Measurements from ENCODE around the gene ANKFN1.

ANKFN1 gene

DNA sequence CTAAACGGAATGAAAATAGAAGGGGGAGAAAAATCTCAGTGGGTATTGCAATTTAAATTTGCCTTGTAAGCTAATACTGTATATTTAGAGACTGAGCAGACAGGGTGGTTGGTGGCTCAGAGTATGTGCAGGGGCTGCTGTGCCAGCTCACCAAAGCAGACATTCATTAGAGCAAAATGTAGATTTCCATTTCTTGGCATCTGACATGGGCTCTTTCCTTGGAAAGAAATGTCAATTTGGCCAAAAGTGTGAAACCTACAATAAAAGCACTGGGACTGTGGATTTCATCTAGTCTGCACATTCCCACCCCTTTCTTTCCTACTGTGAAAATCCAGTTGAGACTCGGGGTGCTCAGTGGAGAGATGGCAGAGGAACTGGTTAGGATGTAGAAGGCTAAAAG is 295.1 kb downstream of the ANKFN1 start:
- DNase-seq: no peak

DNA sequence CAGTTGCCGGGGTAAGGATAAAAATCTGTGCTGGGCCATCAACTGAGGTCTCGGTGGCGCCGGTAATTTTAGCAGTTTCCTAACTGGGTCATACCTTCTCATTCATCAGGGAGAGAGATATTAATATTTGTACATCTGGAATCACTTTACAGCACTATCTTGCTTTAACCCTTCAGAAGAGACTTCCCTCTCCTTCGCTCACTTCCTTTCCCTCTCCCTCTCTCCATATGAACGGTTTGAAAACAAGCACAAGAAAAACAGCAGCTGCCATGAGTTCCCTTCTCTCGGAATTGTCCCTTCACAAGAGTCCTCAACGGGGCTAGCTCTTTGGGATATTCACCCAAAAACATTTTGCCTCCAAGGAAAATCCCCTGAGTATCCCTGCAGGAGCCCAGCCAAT is 295.9 kb downstream of the ANKFN1 start:
- DNase-seq: no peak

DNA sequence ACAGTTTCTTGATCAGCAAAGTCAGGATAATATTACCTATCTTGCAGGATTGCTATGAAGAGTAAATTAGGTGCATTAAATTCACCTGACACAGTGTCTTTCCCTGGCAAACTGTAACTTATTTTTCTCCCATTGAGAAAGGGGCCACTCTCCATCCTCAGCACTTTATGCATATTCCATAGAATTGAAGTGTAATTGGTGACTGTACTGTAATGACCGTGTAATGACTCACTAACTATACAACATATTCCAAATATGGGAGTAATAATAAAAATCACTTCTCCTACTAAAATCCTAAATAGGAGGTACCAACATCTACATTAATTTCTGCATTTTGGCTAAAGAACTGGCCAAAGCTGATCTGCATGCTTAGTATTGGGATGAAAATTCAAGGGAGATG is 298.4 kb downstream of the ANKFN1 start:
- DNase-seq: no peak

DNA sequence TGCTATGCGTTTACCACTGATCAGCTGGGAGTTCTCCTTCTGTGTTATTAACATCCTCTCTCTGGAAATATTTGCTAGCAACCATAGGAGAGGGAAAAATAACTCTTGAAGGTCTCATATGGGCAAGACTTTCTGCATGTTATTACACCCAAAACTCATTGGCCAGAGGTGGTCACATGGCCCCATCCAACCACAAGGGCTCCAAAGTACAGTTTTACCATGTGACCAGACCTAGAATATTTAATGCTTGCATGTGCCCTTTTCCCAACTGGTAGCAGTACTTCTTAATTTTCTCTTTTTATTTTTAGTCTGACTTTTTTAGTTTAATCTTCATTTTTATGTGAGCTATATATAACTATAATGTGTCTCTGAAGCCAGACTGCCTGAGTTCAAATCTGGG is 299.2 kb downstream of the ANKFN1 start:
- no peak for DNase-seq

DNA sequence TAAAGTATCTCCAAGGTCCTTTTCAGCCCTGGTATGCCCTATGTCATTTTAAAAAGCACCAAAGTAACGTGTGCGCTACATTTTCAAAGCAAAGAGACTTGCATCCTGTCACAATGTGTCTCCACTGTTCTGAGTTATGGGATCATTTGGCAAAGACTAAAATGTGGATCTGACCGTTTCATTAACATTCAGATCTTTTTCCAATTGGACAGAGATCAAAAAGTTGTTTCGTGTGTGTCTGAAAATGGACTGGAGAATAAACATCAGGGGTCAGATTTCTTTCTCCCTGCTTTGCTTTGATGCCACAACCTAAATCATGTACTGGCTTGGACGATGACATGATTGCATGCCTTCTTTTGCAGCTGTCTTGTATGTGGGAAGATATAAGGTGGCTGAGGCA is 304.2 kb downstream of the ANKFN1 start:
- no peak for DNase-seq

DNA sequence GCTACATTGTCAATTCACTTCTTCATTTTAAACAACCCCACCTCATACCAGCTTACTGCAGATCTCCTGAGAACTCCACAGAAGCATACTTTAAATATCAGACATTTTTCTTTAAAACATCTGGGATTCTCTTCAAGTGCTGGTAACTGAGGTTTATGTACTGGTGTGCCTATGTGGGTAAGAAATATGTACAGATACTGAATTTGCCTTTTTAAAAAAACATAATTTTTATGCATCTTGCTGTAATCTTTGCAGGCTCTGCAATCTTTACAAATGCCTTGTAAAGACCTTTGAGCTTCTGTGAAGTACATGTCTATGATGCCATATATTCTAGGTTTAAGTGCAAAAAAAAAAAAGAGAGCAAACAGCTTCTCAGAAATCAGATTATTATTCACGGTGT is 312.6 kb downstream of the ANKFN1 start:
- DNase-seq: no peak

DNA sequence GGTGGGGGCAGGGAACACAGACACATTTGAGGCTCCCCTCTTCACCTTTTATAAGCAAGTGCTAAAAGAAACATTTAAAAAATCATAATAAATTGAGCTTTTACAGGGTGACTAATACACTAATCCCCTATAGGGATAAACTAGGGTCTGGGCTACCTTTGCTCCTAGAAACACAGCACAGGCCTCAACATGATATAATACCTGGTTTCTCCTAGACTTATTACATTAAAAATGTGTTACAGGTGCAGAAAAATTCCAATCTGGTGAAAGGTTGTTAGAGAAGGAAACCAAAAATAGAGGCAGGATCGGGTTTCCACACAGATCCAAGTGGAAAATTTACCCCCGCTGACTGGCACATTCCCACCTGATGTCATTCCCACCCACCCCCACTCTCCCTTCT is 315.6 kb downstream of the ANKFN1 start:
- no peak for DNase-seq

DNA sequence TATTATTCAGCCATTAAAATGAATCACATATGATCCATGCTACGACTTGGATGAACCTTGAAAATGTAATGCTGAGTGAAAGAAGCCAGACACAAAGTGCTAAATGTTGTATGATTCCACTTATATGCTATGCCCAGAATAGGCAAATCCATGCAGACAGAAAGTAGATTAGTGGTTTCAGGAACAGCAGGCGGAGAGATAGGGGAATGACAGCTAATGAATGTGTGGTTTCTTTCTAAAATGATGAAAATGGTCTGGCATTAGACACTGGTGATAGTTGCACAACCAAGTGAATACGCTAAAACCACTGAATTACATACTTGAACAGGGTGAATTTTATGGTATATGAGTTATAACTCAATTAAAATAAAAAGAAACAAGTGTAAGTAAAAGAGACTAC is 318.4 kb downstream of the ANKFN1 start:
- DNase-seq: no peak

DNA sequence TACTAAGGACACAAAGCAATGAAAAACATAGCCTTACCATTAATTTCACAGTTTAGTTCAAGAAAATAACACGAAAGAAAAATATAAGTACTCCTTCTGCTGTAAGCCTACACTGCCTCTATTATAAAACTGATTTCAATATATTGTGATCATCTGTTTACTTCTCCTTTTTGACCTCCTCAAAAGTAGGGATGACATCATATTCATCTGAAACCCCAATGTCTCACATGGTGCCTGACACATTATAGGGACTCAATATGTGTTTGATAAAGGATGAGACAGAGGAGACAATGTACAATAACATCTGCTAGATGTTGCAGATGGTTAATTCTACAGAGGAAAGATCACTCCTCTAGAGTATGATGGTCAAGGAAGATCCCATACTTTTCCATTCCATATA is 321.8 kb downstream of the ANKFN1 start:
- no peak for DNase-seq

DNA sequence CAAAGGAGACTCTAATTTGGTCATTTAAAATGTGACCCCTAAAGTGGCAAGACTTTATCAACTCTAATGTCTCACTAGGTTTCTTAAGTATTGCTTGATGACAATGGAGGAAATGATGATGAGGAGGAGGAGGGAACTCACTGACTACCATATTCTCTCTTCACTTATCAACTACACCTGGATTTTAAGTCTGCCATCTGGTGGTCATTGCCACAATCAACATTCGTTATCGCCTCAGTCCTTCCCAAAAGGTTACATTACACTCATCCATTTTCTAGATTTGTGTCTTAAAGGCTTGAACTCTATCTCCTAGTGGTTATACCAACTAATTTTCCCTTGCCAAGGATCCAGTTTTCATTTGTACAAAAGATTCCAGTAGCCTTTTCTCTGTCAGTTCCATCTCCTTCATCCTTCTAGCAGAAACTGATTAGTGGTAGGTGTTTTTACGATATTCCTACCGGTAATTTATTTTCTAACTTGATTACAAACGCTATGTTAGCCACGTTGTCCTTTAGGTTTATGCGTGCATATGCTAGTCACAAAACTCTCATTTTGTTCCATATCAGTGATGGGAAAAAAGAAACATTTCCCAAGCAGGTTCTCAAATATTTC is 325.7 kb downstream of the ANKFN1 start:
- DNase-seq: no peak

DNA sequence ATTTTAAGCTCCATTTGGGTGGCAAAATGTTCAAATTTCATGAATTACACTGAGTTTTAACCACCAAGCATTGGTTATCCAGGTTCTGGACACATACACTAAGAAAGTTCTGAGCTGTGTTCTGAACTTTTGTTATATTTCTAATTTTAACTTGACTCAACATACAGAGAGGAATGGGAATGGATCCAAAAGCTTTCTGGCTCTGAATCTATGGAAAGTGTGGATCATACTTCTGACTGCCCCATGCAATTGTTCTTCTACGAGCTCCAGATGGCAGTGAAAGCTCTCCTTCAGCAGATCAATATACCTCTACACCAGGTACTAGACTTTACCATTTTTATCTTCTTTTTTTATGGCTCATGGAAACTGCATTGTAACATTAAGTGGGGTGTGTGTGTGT is 327.2 kb downstream of the ANKFN1 start:
- no peak for DNase-seq

DNA sequence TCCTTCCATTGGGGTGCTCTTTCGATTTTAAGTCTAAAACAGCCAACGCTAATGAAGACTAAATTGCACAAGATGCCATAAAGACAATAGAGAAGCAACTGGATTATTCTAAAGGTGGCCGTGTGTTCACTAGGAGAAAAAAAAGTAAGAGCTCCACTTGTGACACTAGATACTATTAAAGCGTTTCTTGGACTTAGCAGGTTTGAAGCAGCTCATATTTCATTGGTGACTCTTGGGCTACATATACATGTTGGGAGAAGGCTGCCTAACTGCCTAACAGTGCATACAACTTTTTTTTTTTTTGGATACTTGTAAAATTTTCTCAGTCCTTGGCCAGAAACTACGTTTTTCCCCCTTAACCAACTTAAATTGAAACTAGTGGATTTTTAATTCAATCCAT is 328.4 kb downstream of the ANKFN1 start:
- DNase-seq: no peak

DNA sequence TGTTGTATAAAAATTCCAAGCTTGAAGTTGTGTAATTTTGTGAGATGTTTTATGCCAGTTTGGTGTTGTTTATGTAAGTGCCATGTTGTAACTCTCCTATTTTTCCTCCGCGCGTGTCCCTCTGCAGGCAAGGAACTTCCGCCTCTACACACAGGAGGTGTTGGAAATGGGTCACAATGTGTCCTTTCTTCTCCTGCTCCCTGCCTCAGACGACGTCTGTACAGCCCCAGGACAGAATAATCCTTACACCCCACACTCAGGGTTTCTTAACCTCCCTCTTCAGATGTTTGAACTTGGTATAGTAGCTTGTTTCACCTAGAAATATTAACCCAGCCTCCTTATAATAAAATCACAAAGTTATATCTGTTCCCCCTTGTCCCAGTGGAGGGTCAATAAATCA is 329.0 kb downstream of the ANKFN1 start:
- no peak for DNase-seq

DNA sequence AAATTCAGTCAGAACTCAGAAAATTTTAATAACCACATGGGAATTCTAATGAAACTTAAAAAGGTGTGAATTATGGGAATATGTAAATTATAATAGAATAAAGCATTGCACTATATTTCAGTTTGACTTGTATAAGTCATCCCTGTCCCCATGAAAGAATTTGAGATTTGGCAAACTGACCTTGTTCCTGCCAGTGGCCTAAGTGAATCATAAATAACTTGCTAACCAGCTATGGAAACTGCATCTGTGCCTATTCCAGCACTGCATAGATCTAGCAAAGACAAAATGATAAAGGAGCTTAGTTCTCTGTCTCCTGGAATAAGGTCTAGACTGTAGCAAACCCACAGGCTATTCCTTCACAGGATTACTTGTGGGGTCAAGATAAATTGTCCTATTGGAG is 333.5 kb downstream of the ANKFN1 start:
- no peak for DNase-seq

DNA sequence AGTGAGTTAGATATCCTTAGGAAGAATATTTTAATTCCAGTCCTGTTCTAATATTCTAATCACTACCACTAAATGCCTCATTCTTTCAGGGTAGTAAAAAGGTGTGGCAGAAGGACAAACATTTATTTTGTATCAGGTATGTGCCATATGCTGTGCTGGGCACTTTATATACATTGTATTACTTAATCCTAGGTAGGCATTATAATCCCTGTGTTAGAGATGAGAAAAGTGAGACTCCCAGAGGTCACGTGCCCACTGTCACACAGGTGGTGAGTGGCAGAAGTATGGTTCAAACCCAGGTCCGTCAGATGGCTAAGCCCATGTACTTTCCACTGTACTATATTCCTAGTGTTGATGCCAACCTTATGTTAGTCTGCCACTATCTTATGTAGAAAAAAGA is 335.5 kb downstream of the ANKFN1 start:
- DNase-seq: no peak

DNA sequence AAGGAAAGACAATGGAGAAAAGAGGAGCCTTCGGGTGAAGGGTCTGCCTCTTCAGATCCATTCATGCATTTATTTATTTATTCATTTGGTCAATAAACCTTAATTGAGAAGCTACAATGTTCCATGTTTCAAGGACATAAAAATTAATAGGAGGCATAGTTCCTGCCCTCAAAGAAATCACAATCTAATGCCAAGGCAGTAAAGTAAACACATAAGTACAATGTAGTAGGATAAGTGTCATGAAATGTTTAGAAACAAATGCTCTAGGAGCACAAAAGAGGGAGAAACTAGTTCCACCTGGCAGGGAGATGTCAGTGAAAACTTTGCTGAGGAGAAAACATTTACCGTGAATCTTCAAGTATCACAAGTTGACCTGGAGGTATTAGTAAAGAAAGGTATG is 336.7 kb downstream of the ANKFN1 start:
- DNase-seq: no peak

DNA sequence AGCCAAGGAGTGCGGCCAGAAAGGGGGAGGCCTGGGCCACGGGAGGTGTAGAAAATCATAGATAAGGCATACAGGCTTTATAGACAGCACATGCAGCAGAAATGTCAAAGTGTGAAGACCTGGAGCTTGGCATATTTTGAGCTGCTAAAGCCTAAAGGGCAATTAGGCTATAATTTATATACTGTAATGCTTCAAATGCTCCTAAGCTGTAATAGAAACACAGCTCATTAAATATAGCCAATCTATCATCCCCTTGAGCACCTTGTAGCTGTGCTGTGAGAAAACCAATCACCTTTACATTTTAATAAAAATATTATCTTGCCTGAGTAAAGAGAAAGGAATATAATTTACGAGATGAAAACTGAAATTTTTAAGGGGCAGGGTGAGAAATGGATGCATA is 342.3 kb downstream of the ANKFN1 start:
- no peak for DNase-seq

DNA sequence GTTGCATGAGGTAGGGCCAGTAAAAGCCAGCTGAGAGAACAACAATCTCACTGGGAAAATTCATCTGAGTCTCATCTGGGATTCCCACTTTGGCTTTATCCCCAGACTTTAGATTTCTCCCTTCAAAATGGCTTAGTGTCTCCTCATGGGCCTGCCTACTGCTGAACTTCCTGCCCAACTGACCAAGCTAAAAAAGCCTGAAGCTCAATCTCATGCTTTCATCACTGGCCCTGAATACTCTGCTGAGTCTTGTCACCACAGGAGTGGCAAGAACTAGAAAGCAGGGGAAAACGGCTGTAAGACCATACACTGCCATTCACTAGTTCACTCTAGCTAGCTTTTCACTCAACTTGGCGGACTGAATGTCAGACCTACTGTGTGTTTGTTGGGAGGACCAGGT is 343.9 kb downstream of the ANKFN1 start:
- no peak for DNase-seq

DNA sequence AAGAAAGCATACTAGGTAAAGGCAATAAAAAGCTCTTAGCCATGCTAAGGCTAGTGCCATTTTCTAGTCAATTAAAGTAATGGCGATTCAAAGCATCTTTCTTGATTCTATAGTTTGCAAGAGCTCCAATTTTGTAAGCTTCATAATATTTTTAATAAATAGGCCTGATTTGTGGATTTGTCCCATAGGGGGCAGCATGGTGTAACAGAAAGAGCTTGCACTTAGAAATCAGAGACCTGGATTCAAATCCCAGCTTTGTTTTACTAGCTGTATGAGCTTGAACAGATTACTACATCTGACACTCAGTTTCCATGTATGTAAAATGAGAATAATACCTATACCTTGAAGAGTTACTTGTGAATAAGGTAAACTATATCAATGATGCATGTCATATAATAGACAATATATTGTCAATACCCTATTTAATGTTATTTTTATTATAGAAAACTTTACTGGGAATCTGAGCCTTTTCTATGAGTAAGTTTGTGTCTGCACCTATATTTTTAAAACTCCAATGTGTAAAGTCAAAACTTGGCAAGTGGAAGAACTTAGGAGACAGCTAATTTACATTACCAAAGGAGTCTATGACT is 346.6 kb downstream of the ANKFN1 start:
- no peak for DNase-seq

DNA sequence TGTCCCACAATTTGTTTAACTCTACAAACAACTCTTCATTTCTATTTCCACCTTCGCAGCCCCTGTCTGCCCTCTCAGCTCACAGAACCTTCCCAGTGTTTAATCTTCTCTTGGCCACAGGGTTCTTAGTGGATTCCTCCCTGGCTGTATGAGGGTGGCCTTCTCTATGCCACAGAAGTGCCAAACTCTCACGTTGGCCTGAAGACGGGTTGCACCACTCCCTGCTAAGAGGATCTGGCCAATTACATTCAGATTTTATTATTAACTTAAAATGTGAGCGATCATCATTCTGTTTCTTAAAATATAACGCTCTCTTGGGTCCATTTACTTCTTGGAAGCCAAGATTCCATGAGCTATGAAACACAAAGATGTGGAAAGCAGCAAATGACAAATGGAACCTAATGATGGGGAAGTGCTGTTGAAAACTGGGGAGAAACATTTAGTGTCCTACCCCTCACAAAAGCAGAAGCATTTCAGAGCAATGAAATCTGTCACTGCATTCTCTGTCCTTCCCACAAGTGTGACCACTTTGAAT is 348.9 kb downstream of the ANKFN1 start:
- DNase-seq: no peak

DNA sequence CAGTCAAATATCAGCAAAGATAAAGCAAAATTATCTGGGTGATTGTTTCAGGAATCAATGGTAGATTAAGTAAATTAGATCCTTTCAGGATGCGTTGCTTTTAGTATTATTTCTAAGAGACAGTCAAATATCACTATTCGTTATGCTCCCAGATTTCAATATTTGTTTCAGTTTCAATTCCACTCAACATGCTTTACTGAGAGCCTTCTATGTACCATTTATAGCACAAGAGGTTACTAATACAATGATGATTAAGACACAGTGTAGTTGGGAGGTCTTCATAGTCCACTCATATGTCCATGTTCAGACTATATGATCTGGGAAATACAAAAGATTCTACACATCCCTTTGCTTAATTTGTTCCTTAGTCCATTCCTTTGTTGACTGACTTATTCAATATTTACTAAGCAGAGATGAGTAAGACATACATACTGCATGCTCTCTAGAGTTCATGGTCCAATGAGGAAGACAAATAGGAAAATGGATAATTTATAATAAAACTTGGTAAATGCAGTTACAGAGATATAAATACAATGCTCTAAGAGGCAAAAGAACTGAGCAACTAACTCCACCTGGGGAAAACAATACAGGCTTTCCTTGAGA is 352.0 kb downstream of the ANKFN1 start:
- DNase-seq: no peak

DNA sequence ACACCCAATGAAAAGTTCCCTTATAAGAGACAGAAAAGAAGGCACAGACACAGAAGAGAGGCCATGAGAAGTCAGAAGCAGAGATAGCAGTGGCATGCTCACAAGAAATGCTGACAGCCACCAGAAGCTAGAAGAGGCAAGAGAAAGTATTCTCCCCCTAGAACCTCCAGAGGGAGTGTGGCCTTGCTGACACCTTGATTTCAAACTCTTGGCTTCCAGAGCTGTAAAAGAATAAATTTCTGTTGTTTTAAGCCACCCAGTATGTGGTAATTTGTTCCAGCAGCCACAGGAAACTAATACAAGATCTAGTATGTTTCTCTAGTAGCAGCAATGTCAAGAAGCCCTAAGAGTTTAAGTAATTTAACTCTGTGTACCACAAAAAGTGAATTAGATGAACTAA is 353.1 kb downstream of the ANKFN1 start:
- DNase-seq: no peak

DNA sequence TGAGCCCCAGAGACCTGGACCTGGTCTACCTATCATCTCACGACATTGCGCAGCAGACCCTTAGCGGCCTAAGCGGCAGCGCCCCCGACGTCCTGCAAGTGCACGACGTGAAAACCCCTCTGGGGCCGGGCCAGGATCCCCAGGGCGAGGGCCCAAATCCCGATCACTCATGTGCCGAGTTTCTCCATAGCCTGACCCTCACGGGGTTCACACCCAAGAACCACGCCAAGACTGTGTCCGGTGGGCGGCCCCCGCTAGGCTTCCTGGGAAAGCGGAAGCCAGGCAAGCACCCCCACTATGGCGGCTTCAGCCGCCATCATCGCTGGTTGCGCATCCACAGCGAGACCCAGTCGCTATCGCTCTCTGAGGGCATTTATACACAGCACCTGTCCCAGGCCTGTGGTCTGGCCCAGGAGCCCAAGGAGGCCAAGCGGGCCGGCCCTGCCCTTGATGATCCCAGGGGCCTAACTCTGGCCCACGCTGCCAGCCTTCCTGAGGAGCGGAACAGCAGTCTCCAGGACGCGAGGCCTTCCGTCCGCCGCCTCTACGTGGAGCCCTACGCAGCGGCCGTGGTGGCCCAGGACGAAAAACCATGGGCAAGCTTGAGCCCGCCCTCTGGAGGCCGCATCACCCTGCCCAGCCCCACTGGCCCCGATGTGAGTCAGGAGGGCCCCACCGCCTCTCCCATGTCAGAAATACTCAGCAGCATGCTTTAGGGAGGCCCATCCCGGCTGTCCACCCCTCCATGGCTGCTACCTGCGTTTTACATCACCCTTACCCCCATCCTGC is 357.5 kb downstream of the ANKFN1 start:
- no peak for DNase-seq

DNA sequence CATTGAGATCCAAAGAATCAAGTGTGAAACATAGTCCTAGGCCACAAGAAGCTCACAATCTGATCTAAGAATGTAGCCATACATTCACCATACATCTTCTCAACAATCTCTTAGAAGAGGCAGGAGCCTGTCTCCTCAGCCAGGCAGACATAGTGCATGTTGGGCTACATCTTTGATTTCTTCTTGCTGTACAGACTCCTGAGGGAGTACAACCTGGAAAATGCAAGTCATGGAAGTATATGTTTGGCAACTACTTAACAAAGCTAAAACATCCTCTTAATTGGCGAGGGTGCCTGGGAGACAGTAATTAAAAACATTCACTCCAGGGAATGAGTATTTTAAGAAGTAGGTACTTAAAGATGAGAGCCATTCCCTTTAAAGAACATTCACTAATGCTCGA is 361.0 kb downstream of the ANKFN1 start:
- no peak for DNase-seq
